ENCODE measurements around the gene ADAMTS9.

ADAMTS9 gene

GRCh38 chr3:64495121-64495780, 192.5 kb downstream of the ADAMTS9 start:
- DNase-seq (ENCODE audit: low spot score) (no peak), FAIRE-seq (no peak)

DNA sequence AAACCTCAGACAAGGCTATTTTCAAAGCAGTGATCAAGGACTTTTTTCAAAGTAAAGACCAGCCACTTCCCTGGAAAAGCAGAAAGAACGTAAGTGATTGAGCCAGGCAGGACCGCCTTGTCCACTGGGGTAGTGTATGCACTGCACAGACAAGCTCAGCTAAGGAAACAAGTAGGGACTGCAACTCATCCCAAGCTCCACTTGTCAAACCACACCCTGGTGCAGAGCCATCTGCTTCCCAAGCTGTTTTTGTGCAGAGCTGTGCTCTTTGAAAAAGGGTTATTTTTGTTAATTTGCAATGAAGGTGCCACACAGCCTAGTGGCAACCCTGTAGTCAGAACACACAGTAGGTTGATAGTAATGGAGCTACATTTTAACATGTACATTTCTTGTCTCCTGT, 193.3 kb downstream of the ADAMTS9 start:
- DNase-seq (ENCODE audit: low spot score): no peak
- FAIRE-seq: no peak

GRCh38 chr3:64493149-64493548, 194.7 kb downstream of the ADAMTS9 start:
- FAIRE-seq (no peak), DNase-seq (ENCODE audit: low spot score) (no peak)

DNA sequence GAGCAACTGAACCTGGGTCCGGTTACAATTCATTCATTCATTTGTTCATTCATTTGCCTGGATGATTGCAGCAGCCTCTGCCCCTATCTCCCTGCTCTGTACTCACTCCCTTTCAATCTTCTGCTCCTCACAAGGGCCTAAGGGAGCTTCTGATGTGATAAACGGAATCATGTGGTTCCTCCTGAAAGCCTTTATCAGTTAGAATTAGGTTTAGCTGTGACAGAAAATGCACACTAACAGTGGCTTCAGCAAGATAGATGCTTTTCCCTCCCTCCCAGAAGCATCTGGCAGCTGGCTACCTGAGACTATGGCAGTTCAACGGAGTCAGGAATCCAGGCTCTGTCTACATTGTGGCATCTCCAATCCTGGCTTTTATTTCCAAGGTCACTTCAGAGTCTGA, 196.0 kb downstream of the ADAMTS9 start:
- FAIRE-seq (no peak), DNase-seq (ENCODE audit: low spot score) (no peak)

- no peak for FAIRE-seq
- DNase-seq (ENCODE audit: low spot score): no peak
Observed at GRCh38 chr3:64490180-64490724, 197.5 kb downstream of the ADAMTS9 start.

- FAIRE-seq (no peak), DNase-seq (ENCODE audit: low spot score) (peak; percentile 29)
Observed at GRCh38 chr3:64489361-64490044, 198.3 kb downstream of the ADAMTS9 start.

- DNase-seq (ENCODE audit: low spot score): no peak
- no peak for FAIRE-seq
Observed at GRCh38 chr3:64488939-64489338, 198.9 kb downstream of the ADAMTS9 start.

DNA sequence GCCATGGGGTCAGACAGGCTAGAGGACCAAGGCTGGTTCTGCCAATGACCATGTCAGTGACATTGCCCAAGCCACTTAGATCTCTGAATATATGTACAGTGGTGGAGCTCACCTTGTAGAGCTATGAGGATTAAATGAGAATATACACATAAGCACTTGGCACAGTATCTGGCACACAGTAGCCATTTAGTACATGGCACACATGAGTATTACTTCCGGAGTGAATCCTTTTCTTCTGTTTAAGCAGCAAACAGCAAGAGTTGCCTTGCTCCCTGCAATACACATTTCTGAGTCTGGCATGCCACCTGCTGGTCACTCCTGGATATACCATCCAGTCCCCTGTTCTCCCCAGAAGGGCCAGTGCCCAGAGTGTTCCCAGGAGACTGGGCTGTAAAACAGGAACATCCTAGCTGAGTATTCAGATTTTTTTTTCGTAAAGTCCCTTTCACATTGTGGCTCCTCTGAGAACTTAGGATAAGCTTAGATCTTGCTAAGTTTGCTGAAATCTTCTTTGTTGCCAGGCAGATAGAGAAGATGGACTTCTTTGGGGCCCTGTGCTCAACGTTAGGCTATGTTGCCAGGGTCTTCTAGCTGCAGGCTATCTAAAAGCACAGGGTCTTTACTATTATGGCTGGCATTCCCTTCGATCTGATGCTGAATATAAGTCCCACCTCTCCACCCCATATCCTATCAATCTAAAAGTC, 203.4 kb downstream of the ADAMTS9 start:
- FAIRE-seq: peak; percentile 69
- DNase-seq (ENCODE audit: low spot score): peak; percentile 67

GRCh38 chr3:64483467-64483866, 204.3 kb downstream of the ADAMTS9 start:
- no peak for DNase-seq (ENCODE audit: low spot score)
- FAIRE-seq: no peak

DNA sequence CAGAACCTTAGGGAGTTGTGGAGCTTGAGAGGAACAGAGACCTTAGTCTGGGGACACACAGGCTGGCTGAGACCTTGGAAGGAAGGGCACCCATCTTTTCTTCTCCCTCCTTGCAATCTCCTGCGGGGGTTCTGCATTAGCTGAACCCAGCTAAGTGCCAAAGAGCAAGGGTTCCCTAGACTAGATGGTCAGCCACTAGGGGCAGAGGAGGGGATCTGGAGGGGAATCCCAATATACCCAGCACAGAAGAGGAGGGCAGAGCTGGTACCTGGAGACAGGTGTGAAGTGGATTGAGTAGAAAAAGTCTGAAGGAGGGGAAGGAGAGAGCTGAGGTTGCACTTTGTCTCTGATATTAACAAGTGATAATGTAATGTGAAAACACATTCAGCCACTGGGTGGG, 212.8 kb downstream of the ADAMTS9 start:
- FAIRE-seq: no peak
- DNase-seq (ENCODE audit: low spot score): no peak

- DNase-seq (ENCODE audit: low spot score) (no peak), FAIRE-seq (no peak)
Observed at GRCh38 chr3:64473466-64473865, 214.3 kb downstream of the ADAMTS9 start.

DNA sequence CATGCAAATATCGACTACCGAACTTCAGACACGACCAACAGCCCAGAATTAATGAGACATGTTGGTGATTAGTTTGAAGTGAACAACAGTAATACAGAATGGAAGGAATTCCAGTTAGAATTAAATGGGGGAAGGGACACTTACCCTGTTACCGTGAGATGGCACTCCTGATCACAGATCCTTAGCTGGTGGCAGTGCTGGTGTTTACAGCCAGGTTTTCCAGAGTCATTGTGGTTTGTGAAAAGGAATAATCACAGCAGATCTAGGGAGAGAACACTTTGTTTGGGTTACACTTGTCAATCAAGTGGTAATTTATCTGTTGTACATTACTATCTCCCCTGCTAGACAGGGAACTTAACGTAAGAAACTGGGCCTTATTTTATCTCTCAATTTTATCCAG, 217.4 kb downstream of the ADAMTS9 start:
- DNase-seq (ENCODE audit: low spot score) (no peak), FAIRE-seq (no peak)

- FAIRE-seq (no peak), DNase-seq (ENCODE audit: low spot score) (no peak)
Observed at GRCh38 chr3:64467255-64467944, 220.4 kb downstream of the ADAMTS9 start.

Data from RCC 7860 (cell line).